Prostate gland (tissue), 2 donors: ENCODE data around the gene FGFR4. TPM values are rescaled to one million over a fixed set of nuclear protein-coding genes. Genes with fewer than 3 reads are reported as not detected.

Source experiments
- DNase-seq: peaks from one replicate; pipeline ENCODE4 v3.0.0-alpha.2; 2019; ENCODE audit warnings: low spot score
- H3K27ac ChIP-seq, 2 donors: fragments of 200-600 bp; sonication (generic); 2 replicates each; pipeline ENCODE4 v1.5.1; 2017 to 2019
- H3K27me3 ChIP-seq: fragments of 200-600 bp; sonication (generic); replicated peaks from 2 replicates; pipeline ENCODE4 v1.5.1; 2019; ENCODE audit not compliant: insufficient read depth
- H3K36me3 ChIP-seq, 2 donors: fragments of 200-600 bp; sonication (generic); 1 replicate in 1 of 2; 2 replicates in 1 of 2; pipeline versions ENCODE4 v1.5.1 to v1.8.1; 2017 to 2019
- H3K4me1 ChIP-seq: fragments of 200-600 bp; sonication (generic); replicated peaks from 2 replicates; pipeline ENCODE4 v1.5.1; 2019
- H3K4me3 ChIP-seq, 2 donors: fragments of 200-600 bp; sonication (generic); 2 replicates each; pipeline ENCODE4 v1.5.1; 2017 to 2019
- H3K9me3 ChIP-seq: fragments of 200-600 bp; sonication (generic); 2 replicates; pipeline ENCODE4 v1.5.1; 2017
- POLR2A ChIP-seq: fragments of 450-650 bp; IDR thresholded peaks from one replicate; pipeline ENCODE4 v1.6.1; 2016; ENCODE audit warnings: antibody characterized with exemption, mild to moderate bottlenecking
- POLR2AphosphoS5 ChIP-seq: sonication (generic); formaldehyde crosslinking; IDR thresholded peaks from one replicate; pipeline ENCODE4 v1.6.1; 2017; ENCODE audit warnings: antibody characterized with exemption
- WGBS: methylation state at CpG from one replicate; pipeline ENCODE4 v1.1.5; 2018; 5-methylcytosine and 5-hydroxymethylcytosine counted together
- intact Hi-C: fragments of 100-400 bp; cut with DNase I; formaldehyde crosslinking; loops from one replicate; pipeline ENCODE4 v1.14.2; 2022
- total RNA-seq, 2 donors: library from RNA; depleted of rRNA; stranded (reverse); fragments of >200 nt; gene quantifications; one replicate each; pipeline ENCODE4 v1.1.0, GENCODE V29; 2016
- TF ChIP-seq, protein P1 (sequence below), 4 experiments: fragments of 200-600 bp in 2 of 4; fragments of 450-650 bp in 2 of 4; sonication (generic) in 2 of 4; IDR thresholded peaks; 1 replicate in 3 of 4; 2 replicates in 1 of 4; pipeline ENCODE4 v1.5.1; 2016 to 2019; ENCODE audit warnings: antibody characterized with exemption in 4 of 4, mild to moderate bottlenecking in 2 of 4, moderate library complexity in 2 of 4

The FGFR4 gene
- total RNA-seq, 2 donors from 2014 or later: 2.2 to 7.1 TPM

DNA sequence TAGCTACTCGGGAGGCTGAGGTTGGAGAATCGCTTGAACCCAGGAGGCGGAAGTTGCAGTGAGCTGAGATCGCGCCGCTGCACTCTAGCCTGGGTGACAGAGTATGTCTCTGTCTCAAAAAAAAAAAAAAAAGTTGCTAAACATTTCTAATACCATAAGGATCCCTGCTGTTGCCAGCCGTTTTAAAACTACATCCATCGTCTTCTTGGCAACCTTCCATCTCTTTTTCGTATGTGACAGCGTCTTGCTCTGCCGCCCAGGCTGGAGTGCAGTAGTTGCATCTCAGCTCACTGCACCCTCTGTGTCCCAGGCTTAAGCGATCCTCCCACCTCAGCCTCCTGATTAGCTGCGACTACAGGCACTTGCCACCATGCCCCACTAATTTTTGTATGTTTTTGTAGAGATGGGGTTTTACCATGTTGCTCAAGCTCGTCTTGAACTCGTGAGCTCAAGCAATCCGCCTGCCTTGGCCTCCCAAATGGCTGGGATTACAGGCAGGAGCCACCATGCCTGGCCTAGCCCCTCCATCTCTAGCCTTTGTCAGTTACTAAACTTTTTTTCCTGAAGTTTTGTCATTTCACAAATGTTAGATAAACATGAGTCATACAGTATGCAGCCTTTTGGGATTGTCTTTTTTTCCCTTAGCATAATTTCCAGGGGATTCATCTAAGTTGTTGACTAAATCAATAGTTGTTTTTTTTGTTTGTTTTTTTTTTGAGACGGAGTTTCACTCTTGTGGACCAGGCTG is 60.4 kb downstream of the FGFR4 start:
- Histone ChIP-seq H3K36me3 (no peaks in the 10 kb centered on the region), H3K27ac (no peak overlapping the region)
- no peak for DNase-seq

More for the DNA sequence above, 60.4 kb downstream of the FGFR4 start:
- Histone ChIP-seq H3K9me3 (no peaks in the 10 kb centered on the region), H3K4me1 (no peaks in the 10 kb centered on the region), H3K27me3 (no peaks in the 10 kb centered on the region), H3K4me3 (no peak overlapping the region)
- 83% methylated on average over 17 of the region's 17 CpGs for WGBS
- TF ChIP-seq, protein P1, sequence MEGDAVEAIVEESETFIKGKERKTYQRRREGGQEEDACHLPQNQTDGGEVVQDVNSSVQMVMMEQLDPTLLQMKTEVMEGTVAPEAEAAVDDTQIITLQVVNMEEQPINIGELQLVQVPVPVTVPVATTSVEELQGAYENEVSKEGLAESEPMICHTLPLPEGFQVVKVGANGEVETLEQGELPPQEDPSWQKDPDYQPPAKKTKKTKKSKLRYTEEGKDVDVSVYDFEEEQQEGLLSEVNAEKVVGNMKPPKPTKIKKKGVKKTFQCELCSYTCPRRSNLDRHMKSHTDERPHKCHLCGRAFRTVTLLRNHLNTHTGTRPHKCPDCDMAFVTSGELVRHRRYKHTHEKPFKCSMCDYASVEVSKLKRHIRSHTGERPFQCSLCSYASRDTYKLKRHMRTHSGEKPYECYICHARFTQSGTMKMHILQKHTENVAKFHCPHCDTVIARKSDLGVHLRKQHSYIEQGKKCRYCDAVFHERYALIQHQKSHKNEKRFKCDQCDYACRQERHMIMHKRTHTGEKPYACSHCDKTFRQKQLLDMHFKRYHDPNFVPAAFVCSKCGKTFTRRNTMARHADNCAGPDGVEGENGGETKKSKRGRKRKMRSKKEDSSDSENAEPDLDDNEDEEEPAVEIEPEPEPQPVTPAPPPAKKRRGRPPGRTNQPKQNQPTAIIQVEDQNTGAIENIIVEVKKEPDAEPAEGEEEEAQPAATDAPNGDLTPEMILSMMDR (IDR thresholded peaks at IDR 0.05): no peak
- TF ChIP-seq POLR2A (no peak), POLR2AphosphoS5 (no peak)
- intact Hi-C loops: no loop called here

Other genes starting within 250 kb of the FGFR4 start
- gene HK3, start 187.6 kb upstream of the FGFR4 start, total RNA-seq: 1 to 10 TPM in 1 of 2 donors, under 1 TPM in 1; 0.50 to 4.7 TPM
- gene UIMC1, start 80.1 kb upstream of the FGFR4 start, total RNA-seq: 10 to 100 TPM; 29.3 to 38.3 TPM
- gene ZNF346, start 64.2 kb upstream of the FGFR4 start, total RNA-seq: 10 to 100 TPM; 23.6 to 34.4 TPM
- gene NSD1, start 46.9 kb downstream of the FGFR4 start, total RNA-seq: 10 to 100 TPM; 37.2 to 53.9 TPM
- 10 to 100 TPM; 30.0 to 30.4 TPM for gene RAB24, start 216.8 kb downstream of the FGFR4 start, total RNA-seq
- 10 to 100 TPM; 76.5 to 95.8 TPM for gene PRELID1, start 216.9 kb downstream of the FGFR4 start, total RNA-seq
- gene MXD3, start 225.0 kb downstream of the FGFR4 start, total RNA-seq: 10 to 100 TPM; 13.5 to 20.5 TPM